ENCODE data around the gene DCX. TPM values are rescaled to one million over a fixed set of nuclear protein-coding genes. Genes with fewer than 3 reads are reported as not detected.

Gene DCX
- total and polyA plus RNA-seq, 9 of the 15 experiments (the other 6 are each of a cell fraction or from before 2014, with no cell fraction given) = not detected

- TF ChIP-seq, protein P1, sequence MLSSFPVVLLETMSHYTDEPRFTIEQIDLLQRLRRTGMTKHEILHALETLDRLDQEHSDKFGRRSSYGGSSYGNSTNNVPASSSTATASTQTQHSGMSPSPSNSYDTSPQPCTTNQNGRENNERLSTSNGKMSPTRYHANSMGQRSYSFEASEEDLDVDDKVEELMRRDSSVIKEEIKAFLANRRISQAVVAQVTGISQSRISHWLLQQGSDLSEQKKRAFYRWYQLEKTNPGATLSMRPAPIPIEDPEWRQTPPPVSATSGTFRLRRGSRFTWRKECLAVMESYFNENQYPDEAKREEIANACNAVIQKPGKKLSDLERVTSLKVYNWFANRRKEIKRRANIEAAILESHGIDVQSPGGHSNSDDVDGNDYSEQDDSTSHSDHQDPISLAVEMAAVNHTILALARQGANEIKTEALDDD (IDR thresholded peaks at IDR 0.05) = no peak
Measured at GRCh38 chrX:111265486-111265885, 146.5 kb downstream of the DCX start (continued).

- in situ Hi-C loops (cut with MboI) (no loop called here), intact Hi-C loops (cut with micrococcal nuclease) (no loop called here)
- Histone ChIP-seq H3K9me3 (replicated peaks; ENCODE audit: control insufficient read depth, insufficient read depth, low read depth, low read length) (no peaks in the 10 kb centered on the region), H3K36me3 (ENCODE audit: control insufficient read depth, insufficient read depth, low read length) (no peaks in the 10 kb centered on the region), H3K9me1 (ENCODE audit: control insufficient read depth, insufficient read depth, low read length) (no peaks in the 10 kb centered on the region), H3K4me2 (ENCODE audit: insufficient read depth, low read length) (no peak overlapping the region), H3K27ac (ENCODE audit: extremely low read depth, low read depth, low read length) (no peak overlapping the region), H3K79me2 (ENCODE audit: control insufficient read depth, insufficient read depth, low read length) (no peaks in the 10 kb centered on the region), H3K4me3 (no peak overlapping the region), H3K9ac (ENCODE audit: insufficient read depth in 1 of 2, low read depth in 2 of 2, low read length in 2 of 2) (no peak overlapping the region), H3K27me3 (ENCODE audit: control insufficient read depth in 2 of 2, insufficient read depth in 2 of 2, low read length in 2 of 2) (no peaks in the 10 kb centered on the region), H2AFZ (ENCODE audit: low read depth, low read length) (no peak overlapping the region), H4K20me1 (replicated peaks; ENCODE audit: control insufficient read depth, insufficient read depth, low read length) (no peaks in the 10 kb centered on the region), H3K4me1 (replicated peaks in 1 of 2; ENCODE audit: control insufficient read depth in 2 of 2, insufficient read depth in 2 of 2, low read length in 2 of 2) (no peaks in the 10 kb centered on the region)
- DNase-seq (ENCODE audit: extremely low read depth in 1 of 4, low spot score in 3 of 4) (no peak), FAIRE-seq (no peak), ATAC-seq (no peak)
- no TSS peak for BruUV-seq (replicated peaks)
- TF ChIP-seq RBM34 (IDR thresholded peaks at IDR 0.05; ENCODE audit: borderline replicate concordance, insufficient read depth, low read length) (no peak), NFE2 (IDR thresholded peaks at IDR 0.05; ENCODE audit: low read depth) (no peak), SAFB2 (IDR thresholded peaks at IDR 0.05; ENCODE audit: borderline replicate concordance, low read depth, low read length, severe bottlenecking) (no peak), NFIC (IDR thresholded peaks at IDR 0.05) (no peak), ZNF174 (CRISPR knock-in tag; IDR thresholded peaks at IDR 0.05) (no peak), PRMT5 (CRISPR knock-in tag; IDR thresholded peaks at IDR 0.05) (no peak)
- ChIA-PET POLR2A (no interaction called here), CTCF (ENCODE audit: low intra/inter-chr PET ratio) (no interaction called here)
- 0% methylated on average over 2 of the region's 2 CpGs for WGBS (ENCODE audit: insufficient coverage, low coverage, missing lambda C conversion rate)
Measured at GRCh38 chrX:111264385-111264784, 147.6 kb downstream of the DCX start.

Data from K562 (cell line).